Thoracic aorta (tissue), 2 donors: ENCODE measurements around the gene ATG7. TPM values are rescaled to one million over a fixed set of nuclear protein-coding genes. Genes with fewer than 3 reads are reported as not detected.

ENCODE experiments used
- ATAC-seq: fragments of 150-250 bp; one replicate; pipeline ENCODE4 v1.8.0; 2017; ENCODE audit warnings: low read depth; ENCODE audit not compliant: insufficient number of reproducible peaks, low FRiP score
- DNase-seq: peaks from one replicate; pipeline ENCODE4 v3.0.0-alpha.2; 2020; ENCODE audit warnings: low spot score
- H3K27ac ChIP-seq, 2 donors: fragments of 200-600 bp; sonication (generic); 1 replicate in 1 of 2; 2 replicates in 1 of 2; pipeline ENCODE4 v1.5.1; 2016; ENCODE audit warnings: mild to moderate bottlenecking in 2 of 2, moderate library complexity in 2 of 2
- H3K27me3 ChIP-seq: fragments of 200-600 bp; sonication (generic); replicated peaks from 2 replicates; pipeline ENCODE4 v1.6.0; 2016; ENCODE audit warnings: mild to moderate bottlenecking; ENCODE audit not compliant: insufficient read depth
- H3K36me3 ChIP-seq: fragments of 200-600 bp; sonication (generic); one replicate; pipeline ENCODE4 v1.5.1; 2016
- H3K4me1 ChIP-seq, 2 donors: fragments of 200-600 bp; sonication (generic); 1 replicate in 1 of 2; 2 replicates in 1 of 2; pipeline versions ENCODE4 v1.5.1 to v1.6.0; 2016; ENCODE audit warnings: low read depth in 2 of 2, mild to moderate bottlenecking in 1 of 2; ENCODE audit not compliant: control insufficient read depth in 1 of 2
- H3K4me3 ChIP-seq: fragments of 200-600 bp; sonication (generic); 2 replicates; pipeline ENCODE4 v1.5.1; 2016; ENCODE audit warnings: mild to moderate bottlenecking
- H3K9me3 ChIP-seq: fragments of 200-600 bp; sonication (generic); 2 replicates; pipeline ENCODE4 v1.5.1; 2016
- CTCF ChIP-seq: fragments of 200-600 bp; sonication (generic); IDR thresholded peaks from one replicate; pipeline ENCODE4 v1.5.1; 2019; ENCODE audit warnings: antibody characterized with exemption
- total RNA-seq, 2 donors: library from RNA; depleted of rRNA; stranded (reverse); fragments of >200 nt; gene quantifications; one replicate each; pipeline versions ENCODE4 v1.1.0 to v1.2.3, GENCODE V29; 2016

ATG7 gene
- total RNA-seq, 2 donors from 2014 or later = 56.6 to 88.3 TPM

- DNase-seq (no peak), ATAC-seq (no peak)
- Histone ChIP-seq H3K27ac (no peak overlapping the region), H3K4me3 (no peak overlapping the region), H3K4me1 (peaks cover 10 to 15% of the 10 kb centered on the region in 2 donors), H3K36me3 (peaks cover 31% of the 10 kb centered on the region), H3K27me3 (no peaks in the 10 kb centered on the region), H3K9me3 (no peaks in the 10 kb centered on the region)
- TF ChIP-seq CTCF = no peak
Measured at GRCh38 chr3:11362600-11362999, 90.4 kb downstream of the ATG7 start.

GRCh38 chr3:11363715-11364114 is 91.5 kb downstream of the ATG7 start:
- no peak for DNase-seq
- Histone ChIP-seq H3K4me1 (peaks cover 12 to 25% of the 10 kb centered on the region in 2 donors), H3K27me3 (no peaks in the 10 kb centered on the region), H3K4me3 (no peak overlapping the region), H3K9me3 (no peaks in the 10 kb centered on the region), H3K36me3 (peaks cover 31% of the 10 kb centered on the region), H3K27ac (no peak overlapping the region)
- no peak for ATAC-seq
- TF ChIP-seq CTCF = no peak

- TF ChIP-seq CTCF = no peak
- no peak overlapping the region for H3K4me3 ChIP-seq
- peaks cover 12 to 27% of the 10 kb centered on the region in 2 donors for H3K4me1 ChIP-seq
- no peak overlapping the region for H3K27ac ChIP-seq
- DNase-seq (no peak), ATAC-seq (no peak)
- H3K27me3 ChIP-seq = no peaks in the 10 kb centered on the region
- H3K36me3 ChIP-seq = peaks cover 30% of the 10 kb centered on the region
- no peaks in the 10 kb centered on the region for H3K9me3 ChIP-seq
Measured at GRCh38 chr3:11364181-11364580, 92.0 kb downstream of the ATG7 start.

- peaks cover 13% of the 10 kb centered on the region for H3K36me3 ChIP-seq
- peak overlapping the region; percentile 53 to 61 for H3K27ac ChIP-seq
- no peaks in the 10 kb centered on the region for H3K27me3 ChIP-seq
- no peak for ATAC-seq
- no peak overlapping the region for H3K4me3 ChIP-seq
- H3K9me3 ChIP-seq = no peaks in the 10 kb centered on the region
- H3K4me1 ChIP-seq = peaks cover 12 to 33% of the 10 kb centered on the region in 2 donors
- no peak for TF ChIP-seq CTCF
- DNase-seq = no peak
Measured at GRCh38 chr3:11367143-11367693, 95.0 kb downstream of the ATG7 start.

GRCh38 chr3:11370191-11370590 is 98.0 kb downstream of the ATG7 start:
- no peaks in the 10 kb centered on the region for H3K9me3 ChIP-seq
- H3K36me3 ChIP-seq = no peaks in the 10 kb centered on the region
- no peak overlapping the region for H3K4me3 ChIP-seq
- ATAC-seq (no peak), DNase-seq (no peak)
- H3K27ac ChIP-seq = no peak overlapping the region
- no peaks in the 10 kb centered on the region for H3K27me3 ChIP-seq
- H3K4me1 ChIP-seq = peaks cover 12 to 33% of the 10 kb centered on the region in 2 donors
- TF ChIP-seq CTCF = no peak
